Measurements from ENCODE around the gene MMP2.

MMP2 gene

GRCh38 chr16:55495616-55496289, 16.8 kb downstream of the MMP2 start:
- no peak for DNase-seq

GRCh38 chr16:55496509-55497145, 17.6 kb downstream of the MMP2 start:
- no peak for DNase-seq

GRCh38 chr16:55497558-55497957, 18.6 kb downstream of the MMP2 start:
- DNase-seq: no peak

DNA sequence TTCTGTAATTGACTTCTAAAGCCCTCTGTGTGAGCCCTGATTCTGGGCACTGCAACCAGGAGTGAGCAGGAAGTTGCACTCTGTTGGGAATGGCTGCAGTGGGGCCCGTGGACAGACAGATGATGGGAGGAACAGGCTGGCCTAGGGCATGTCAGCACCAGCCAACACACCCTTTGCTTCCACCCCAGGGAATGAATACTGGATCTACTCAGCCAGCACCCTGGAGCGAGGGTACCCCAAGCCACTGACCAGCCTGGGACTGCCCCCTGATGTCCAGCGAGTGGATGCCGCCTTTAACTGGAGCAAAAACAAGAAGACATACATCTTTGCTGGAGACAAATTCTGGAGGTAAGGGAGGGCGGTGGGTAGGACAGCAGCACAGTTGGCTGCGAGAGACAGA, 19.1 kb downstream of the MMP2 start:
- DNase-seq: no peak

- DNase-seq: no peak
These were observed 20.3 kb downstream of the MMP2 start for GRCh38 chr16:55499281-55499680.

DNA sequence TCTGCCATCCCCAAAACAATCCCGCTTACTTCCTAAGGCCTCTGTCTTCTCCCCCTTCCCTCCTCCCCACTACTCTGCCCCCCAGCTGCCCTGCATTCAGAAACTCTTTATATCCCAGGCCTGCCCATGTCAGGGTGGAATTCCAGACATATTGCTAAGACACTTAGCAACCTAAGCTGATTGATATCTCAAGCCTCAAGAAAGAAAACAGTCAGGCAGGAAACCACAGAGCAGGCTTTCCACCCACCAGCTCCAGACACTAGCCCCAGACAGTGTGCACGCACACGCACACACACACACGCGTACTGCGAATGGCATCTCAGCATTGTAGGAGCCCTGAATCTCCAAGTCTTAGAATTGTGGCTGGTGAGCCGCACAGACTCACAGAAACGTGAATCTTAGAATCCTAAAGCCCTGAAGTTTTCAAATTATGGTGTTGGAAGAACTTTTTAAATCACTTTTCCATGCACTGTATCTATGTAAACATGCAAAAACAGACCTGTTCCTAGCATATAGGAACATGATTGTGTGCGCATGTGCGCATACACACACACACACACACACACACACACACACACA, 21.0 kb downstream of the MMP2 start:
- DNase-seq: no peak

GRCh38 chr16:55500530-55501011, 21.6 kb downstream of the MMP2 start:
- DNase-seq: no peak

DNA sequence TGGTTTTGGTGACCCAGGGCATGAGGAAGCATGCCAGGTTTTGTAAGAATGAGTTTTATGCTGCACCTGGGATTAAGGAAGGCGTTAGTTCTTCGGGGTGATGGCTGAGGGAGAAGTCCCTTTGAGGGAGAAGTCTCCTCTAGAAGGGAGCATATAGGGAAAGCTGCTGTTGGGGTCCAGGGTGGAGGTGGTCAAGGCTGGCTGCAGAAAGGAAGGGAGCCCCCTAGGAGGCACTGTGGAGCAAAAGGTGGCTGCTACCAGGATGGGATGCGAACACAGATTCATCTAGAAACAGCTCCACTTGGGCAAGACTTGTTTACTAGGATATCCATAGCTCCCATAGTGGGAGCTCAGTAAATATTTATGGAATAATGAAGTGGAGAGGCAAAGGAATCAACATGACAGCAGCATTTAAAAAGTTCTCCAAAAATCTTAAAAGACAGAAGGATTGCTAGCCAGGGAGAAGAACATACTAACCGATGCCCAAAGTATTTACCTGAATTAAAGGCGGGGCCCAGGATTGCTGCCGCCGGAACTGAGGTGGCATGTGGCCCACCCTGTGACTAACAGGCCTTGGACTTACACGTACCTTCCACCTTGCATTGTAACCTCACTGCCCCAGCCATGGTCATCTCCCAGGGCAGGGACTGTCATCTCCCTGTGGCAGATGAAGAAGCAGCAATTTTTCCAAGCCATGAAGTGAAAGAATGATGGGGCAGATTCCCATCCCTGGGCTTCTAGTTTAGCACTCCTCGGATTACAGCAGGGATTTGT, 22.7 kb downstream of the MMP2 start:
- DNase-seq: no peak

DNA sequence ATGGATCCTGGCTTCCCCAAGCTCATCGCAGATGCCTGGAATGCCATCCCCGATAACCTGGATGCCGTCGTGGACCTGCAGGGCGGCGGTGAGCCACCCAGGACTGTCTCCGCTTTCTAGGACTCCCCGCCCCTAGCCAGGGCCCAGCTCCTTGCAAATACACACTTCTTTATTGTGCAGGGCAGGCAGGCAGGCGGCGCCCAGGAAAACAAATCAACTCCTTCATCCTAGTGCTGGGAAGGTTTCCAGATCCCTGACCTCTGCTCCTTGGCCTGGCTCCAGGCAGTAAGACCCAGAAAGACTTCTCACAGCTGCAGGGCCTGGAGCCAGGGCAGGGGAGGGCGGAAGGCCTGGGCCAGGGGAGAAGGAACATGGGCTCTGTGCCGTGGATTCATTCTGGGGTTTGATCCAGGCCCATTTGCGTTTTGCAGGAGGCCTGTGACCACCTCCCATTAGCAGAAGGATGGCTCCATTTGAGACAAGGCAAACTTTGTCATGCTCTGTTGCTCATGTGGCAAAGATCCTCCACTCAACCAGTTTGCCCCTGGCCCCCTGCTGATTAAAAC, 23.9 kb downstream of the MMP2 start:
- DNase-seq: no peak

DNA sequence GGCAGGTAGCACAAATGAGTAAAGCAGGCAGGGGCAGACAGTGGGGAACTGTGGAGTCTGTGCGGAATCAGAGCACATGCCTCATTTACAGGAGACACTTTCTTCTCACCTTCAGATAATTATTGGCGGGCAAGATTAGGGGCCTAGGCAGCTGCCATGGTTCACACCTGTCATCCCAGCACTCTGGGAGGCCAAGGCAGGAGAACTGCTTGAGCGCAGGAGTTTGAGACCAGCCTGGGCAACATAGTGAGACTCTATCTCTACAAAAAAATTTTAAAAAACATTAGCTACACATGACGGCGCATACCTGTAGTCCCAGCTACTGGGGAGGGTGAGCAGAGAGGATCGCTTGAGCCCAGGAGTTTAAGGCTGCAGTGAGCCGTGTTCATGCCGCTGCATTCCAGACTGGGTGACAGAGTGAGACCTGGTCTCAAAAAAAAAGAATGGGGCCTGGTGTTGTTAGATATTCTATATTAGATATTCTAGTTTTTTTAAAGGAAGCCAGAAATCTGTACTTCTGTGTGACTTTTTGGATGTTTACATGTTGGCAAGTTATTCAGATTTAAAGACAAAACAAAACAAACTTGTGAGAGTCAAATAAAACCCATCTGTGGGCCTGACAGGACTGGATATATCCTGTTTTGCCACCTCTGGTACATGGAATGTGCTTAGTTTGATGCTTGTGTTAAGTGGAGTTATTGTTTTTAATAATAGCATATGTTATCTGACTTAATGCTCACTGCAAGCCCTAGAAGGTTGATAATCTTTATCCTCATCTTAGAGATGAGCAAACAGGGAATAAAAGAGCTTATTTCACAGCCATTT, 24.9 kb downstream of the MMP2 start:
- no peak for DNase-seq

DNA sequence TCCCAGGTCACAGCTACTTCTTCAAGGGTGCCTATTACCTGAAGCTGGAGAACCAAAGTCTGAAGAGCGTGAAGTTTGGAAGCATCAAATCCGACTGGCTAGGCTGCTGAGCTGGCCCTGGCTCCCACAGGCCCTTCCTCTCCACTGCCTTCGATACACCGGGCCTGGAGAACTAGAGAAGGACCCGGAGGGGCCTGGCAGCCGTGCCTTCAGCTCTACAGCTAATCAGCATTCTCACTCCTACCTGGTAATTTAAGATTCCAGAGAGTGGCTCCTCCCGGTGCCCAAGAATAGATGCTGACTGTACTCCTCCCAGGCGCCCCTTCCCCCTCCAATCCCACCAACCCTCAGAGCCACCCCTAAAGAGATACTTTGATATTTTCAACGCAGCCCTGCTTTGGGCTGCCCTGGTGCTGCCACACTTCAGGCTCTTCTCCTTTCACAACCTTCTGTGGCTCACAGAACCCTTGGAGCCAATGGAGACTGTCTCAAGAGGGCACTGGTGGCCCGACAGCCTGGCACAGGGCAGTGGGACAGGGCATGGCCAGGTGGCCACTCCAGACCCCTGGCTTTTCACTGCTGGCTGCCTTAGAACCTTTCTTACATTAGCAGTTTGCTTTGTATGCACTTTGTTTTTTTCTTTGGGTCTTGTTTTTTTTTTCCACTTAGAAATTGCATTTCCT, 26.5 kb downstream of the MMP2 start:
- DNase-seq: no peak

- no peak for DNase-seq
These were observed 27.1 kb downstream of the MMP2 start for GRCh38 chr16:55506083-55506482.

GRCh38 chr16:55506708-55507107, 27.7 kb downstream of the MMP2 start:
- DNase-seq: no peak

GRCh38 chr16:55508271-55508921, 29.4 kb downstream of the MMP2 start:
- no peak for DNase-seq

GRCh38 chr16:55508941-55509931, 30.2 kb downstream of the MMP2 start, which contains the start of gene LPCAT2:
Gene LPCAT2, plus strand, starts transcription at chr16:55509072. Its CDS starts 110 bp downstream, at chr16:55509182.
- DNase-seq: no peak

- no peak for DNase-seq
These were observed 31.3 kb downstream of the MMP2 start for GRCh38 chr16:55510185-55510805.

- no peak for DNase-seq
These were observed 33.9 kb downstream of the MMP2 start for GRCh38 chr16:55512941-55513340.

- DNase-seq: no peak
These were observed 34.6 kb downstream of the MMP2 start for GRCh38 chr16:55513616-55514015.

DNA sequence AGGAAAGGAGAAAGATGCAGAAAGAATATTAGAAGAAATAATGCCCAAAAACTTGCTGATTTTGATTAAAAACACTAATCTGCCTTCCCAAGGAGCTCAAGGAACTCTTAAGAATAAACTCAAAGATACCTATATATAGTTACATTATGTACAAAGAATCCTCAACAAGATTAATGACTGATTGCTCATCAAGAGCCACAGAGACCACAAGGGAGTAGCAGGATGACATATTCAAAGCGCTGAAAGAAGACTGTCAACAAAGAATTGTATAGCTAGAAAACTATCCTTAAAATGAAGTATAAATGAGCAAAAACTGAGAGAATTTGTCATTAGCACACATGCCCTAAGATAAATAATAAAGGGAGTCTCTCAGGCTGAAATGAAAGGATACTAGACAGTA, 36.1 kb downstream of the MMP2 start:
- no peak for DNase-seq
